NK-92 (cell line): ENCODE measurements around the gene PDCD1.

Experiments used
- DNase-seq: peaks from one replicate; lab custom pipeline; 2025; ENCODE audit not compliant: unreplicated experiment; lab: John Stamatoyannopoulos, UW

The PDCD1 gene

GRCh38 chr2:241865957-241866789, 7.5 kb upstream of the PDCD1 start:
- DNase-seq = no peak

- DNase-seq = no peak
Observed at GRCh38 chr2:241865416-241865956, 6.8 kb upstream of the PDCD1 start.

- DNase-seq = no peak
Observed at GRCh38 chr2:241864850-241865213, 6.1 kb upstream of the PDCD1 start.

- no peak for DNase-seq
Observed at GRCh38 chr2:241864168-241864849, 5.6 kb upstream of the PDCD1 start.

- DNase-seq = no peak
Observed at GRCh38 chr2:241863536-241863954, 4.9 kb upstream of the PDCD1 start.

DNA sequence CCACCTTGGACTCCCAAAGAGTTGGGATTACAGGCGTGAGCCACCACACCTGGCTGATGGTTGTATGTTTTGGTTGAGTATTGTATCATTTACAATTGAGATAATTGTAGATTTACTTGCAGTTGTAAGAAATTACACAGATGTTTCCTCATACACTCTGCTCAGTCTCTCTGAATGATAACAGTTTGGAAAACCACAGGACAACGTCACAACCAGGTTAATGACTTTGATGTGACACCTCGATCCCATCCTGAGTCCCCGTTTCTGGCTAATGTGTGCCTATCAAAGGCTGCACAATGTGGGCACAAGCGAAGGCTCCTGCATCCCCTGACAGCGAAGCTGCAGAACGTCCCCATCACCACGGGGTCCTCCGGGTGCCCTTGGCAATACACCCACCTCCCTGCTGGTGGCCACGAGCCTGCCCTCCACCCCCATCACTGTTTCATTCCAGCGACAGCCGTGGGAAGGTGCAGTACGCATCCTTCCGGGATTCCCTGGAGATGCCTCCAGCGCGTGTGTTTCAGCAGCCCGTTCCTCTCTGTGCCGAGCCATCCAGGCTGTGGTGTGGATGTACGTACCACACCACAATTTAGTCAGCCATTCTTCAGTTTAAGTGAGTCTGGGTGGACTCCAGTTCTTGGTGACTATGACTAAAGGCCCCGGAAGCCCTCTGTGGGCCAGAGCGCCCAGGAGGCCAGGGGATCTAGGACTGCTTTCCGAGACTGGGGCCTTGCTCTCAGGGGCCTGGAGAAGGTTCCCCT, 4.3 kb upstream of the PDCD1 start:
- DNase-seq = no peak

- DNase-seq = no peak
Observed at GRCh38 chr2:241862093-241862492, 3.4 kb upstream of the PDCD1 start.

DNA sequence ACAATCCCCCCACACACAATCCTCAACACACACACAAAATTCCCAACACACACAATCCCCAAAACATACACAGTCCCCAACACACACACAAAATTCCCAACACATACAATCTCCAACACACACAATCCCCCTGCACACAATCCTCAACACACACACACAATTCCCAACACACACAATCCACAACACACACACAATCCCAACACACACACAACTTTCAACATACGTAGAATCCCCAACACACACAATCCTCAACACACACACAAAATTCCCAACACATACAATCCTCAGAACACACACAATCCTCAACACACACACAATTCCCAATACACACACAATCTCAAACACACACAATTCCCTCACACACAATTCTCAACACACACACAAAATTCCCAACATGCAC, 2.6 kb upstream of the PDCD1 start:
- no peak for DNase-seq

DNA sequence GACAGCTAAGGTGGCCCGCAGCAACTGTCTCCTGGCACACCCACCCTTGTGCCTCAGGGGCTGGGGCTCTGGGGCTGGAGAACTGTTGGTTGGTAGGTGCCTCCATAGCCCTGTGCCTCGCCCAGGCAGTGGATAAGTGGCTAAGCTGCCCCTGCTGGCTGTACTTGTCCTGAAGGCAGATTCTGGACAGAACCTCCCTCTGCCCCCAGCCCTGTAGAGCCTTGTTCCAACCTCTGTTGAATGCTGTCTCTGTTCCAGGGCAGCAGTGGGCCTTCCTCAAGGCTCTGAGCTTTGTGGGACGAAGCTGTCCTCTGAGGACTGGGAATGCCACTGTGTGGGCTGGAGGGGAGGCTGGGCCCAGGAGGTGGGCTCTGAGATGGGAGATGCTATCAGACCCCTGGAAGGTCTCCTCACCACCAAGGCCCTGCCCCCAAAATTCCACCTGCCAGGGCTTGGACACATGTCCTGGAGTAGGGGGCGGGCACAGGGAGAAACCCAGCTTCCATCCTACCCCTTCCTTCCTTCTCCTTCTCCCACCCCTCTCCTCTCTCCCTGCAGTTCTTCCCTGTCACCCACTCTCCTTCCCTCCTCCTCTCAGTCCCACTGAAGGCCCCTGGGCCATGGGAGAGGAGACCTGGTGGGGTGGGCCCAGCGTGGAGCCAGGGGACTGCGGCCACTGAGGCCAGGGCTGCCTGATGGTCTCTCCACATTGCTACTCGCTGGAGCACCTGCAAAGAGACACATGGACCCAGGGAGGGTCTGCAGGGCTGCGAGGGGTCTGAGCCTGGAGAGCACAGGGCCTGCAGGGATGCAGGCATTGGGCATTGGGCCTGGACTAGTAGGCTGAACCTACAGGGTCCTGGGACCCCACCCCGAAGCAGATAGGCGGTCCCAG, 1.7 kb upstream of the PDCD1 start:
- no peak for DNase-seq

- no peak for DNase-seq
Observed at GRCh38 chr2:241859436-241860183, 916 bp upstream of the PDCD1 start.

- no peak for DNase-seq
Observed at GRCh38 chr2:241859017-241859435, 332 bp upstream of the PDCD1 start.

GRCh38 chr2:241857572-241858121, 1.0 kb downstream of the PDCD1 start:
- DNase-seq = no peak

GRCh38 chr2:241857041-241857541, 1.6 kb downstream of the PDCD1 start:
- DNase-seq = no peak

DNA sequence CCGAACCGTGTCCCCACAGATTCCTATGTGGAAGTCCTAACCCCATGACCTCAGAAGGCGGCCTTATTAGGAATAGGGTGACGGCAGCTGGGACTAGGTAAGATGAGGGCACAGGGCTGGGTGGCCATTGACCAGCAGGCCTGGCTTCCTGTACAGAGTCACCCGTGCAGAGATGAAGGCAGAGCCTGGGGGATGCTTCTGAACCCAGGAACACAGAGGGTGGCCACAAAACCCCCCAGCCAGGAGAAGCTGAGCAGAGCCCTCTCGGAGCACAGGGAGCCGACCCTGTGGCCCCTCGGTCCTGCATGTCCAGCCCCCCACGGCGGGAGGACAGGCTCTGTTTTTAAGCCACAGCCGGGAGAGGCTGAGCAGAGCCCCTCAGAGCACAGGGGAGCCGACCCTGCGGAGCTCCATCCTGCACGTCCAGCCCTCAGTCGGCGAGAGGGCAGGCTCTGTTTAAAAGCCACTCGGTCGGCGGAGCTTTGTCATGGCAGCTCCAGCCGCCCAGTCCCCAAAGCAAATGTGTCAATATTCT, 2.7 kb downstream of the PDCD1 start:
- DNase-seq = no peak

DNA sequence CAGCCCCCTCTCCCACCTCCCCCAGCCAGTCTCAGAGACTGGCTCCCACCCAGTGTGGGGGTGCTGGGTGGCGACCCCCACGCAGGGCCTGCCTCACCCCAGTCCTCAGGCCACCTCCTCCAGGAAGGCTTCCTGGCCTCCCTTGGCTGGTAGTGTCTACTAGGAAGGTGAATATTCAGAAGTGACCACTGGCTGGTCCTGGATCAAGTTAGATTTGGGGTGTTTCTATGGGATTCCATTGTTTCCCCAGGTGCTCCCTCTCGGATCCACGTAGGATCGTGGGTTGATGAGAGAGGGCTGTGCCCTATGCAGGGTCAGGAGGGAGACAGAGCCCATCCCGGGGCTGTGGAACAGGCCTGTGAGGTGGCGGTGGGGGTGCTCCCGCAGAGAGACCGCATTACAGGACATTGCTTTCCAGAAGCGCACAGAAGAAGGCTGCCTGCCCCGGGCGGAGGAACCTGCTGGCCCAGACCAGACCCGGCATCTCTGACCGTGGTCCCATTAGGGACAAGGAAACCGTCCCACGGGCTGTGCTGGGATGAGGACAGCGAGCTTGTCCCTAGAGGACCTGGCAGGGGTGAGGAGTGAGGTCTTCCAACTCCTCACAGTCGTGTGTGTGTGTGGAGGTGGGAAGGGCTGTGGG, 3.3 kb downstream of the PDCD1 start:
- no peak for DNase-seq

- DNase-seq = no peak
Observed at GRCh38 chr2:241854342-241855244, 4.1 kb downstream of the PDCD1 start.

GRCh38 chr2:241853651-241854341, 4.9 kb downstream of the PDCD1 start:
- no peak for DNase-seq
